CD14-positive monocyte (primary cell): ENCODE data around the gene MRPL10. TPM values are rescaled to one million over a fixed set of nuclear protein-coding genes. Genes with fewer than 3 reads are reported as not detected.

Experiments used
- DNase-seq, 3 donors: peaks; one replicate each; pipeline ENCODE4 v3.0.0-alpha.2; 2011 to 2022
- H2AFZ ChIP-seq: 2 replicates; pipeline ENCODE4 v1.6.0; 2012; ENCODE audit warnings: mild to moderate bottlenecking, low read depth, low read length, inconsistent platforms; ENCODE audit not compliant: insufficient read depth, poor library complexity, severe bottlenecking
- H3K27ac ChIP-seq, 2 donors: 1 replicate in 1 of 2; 2 replicates in 1 of 2; pipeline ENCODE4 v1.5.1; 2012 to 2013; ENCODE audit warnings: low read length in 2 of 2, control low read depth in 1 of 2, inconsistent platforms in 1 of 2, low read depth in 1 of 2, mild to moderate bottlenecking in 1 of 2
- H3K27me3 ChIP-seq, 2 donors: one replicate each; pipeline versions ENCODE4 v1.6.0 to v1.6.1; 2011 to 2013; ENCODE audit warnings: low read length in 2 of 2; ENCODE audit not compliant: control insufficient read depth in 2 of 2, insufficient read depth in 2 of 2
- H3K36me3 ChIP-seq, 2 donors: replicated peaks in 1 of 2; 1 replicate in 1 of 2; 2 replicates in 1 of 2; pipeline versions ENCODE4 v1.5.1 to v1.6.1; 2012 to 2013; ENCODE audit warnings: low read length in 2 of 2, control low read depth in 1 of 2, inconsistent platforms in 1 of 2, mild to moderate bottlenecking in 1 of 2; ENCODE audit not compliant: insufficient read depth in 2 of 2, control insufficient read depth in 1 of 2
- H3K4me1 ChIP-seq, 2 donors: 1 replicate in 1 of 2; 2 replicates in 1 of 2; pipeline versions ENCODE4 v1.5.1 to v1.6.1; 2012 to 2013; ENCODE audit warnings: low read length in 2 of 2, control low read depth in 1 of 2, inconsistent platforms in 1 of 2, mild to moderate bottlenecking in 1 of 2, moderate library complexity in 1 of 2; ENCODE audit not compliant: insufficient read depth in 2 of 2, control insufficient read depth in 1 of 2
- H3K4me2 ChIP-seq: replicated peaks from 2 replicates; pipeline ENCODE3; 2012; ENCODE audit warnings: low read length, moderate library complexity, mild to moderate bottlenecking; ENCODE audit not compliant: poor library complexity, severe bottlenecking; ENCODE audit errors: extremely low read depth
- H3K4me3 ChIP-seq, 3 experiments: fragments of 200-600 bp in 1 of 3; sonication (generic) in 1 of 3; replicated peaks in 1 of 3; 1 replicate in 2 of 3; 2 replicates in 1 of 3; pipeline ENCODE4 v1.5.1; 2011 to 2013; ENCODE audit warnings: low read length in 3 of 3, mild to moderate bottlenecking in 3 of 3, control low read depth in 2 of 3, low read depth in 2 of 3, inconsistent platforms in 1 of 3, moderate library complexity in 1 of 3
- H3K79me2 ChIP-seq: 2 replicates; pipeline ENCODE4 v1.6.0; 2012; ENCODE audit warnings: mild to moderate bottlenecking, control low read depth, inconsistent platforms, low read length, moderate library complexity; ENCODE audit not compliant: insufficient read depth
- H3K9ac ChIP-seq: 2 replicates; pipeline ENCODE4 v1.6.0; 2017; ENCODE audit warnings: low read length, mild to moderate bottlenecking; ENCODE audit not compliant: insufficient read depth, poor library complexity, severe bottlenecking
- H3K9me3 ChIP-seq, 2 donors: replicated peaks in 1 of 2; 1 replicate in 1 of 2; 2 replicates in 1 of 2; pipeline versions ENCODE4 v1.5.1 to v1.6.1; 2012 to 2013; ENCODE audit warnings: low read length in 2 of 2, control low read depth in 1 of 2; ENCODE audit not compliant: control insufficient read depth in 1 of 2, insufficient read depth in 1 of 2
- H4K20me1 ChIP-seq: 2 replicates; pipeline ENCODE4 v1.6.0; 2012; ENCODE audit warnings: mild to moderate bottlenecking, low read length, control low read depth, moderate library complexity; ENCODE audit not compliant: insufficient read depth
- H3K27ac Mint-ChIP-seq, 7 donors: one replicate each; pipeline ENCODE4 v1.8.0; 2020; ENCODE audit warnings: mild to moderate bottlenecking in 7 of 7, mixed read lengths in 7 of 7, moderate library complexity in 6 of 7, inconsistent platforms in 2 of 7
- H3K27me3 Mint-ChIP-seq, 3 donors: one replicate each; pipeline ENCODE4 v1.8.0; 2021 to 2022; ENCODE audit warnings: low read depth in 3 of 3, mild to moderate bottlenecking in 3 of 3, mixed read lengths in 3 of 3, moderate library complexity in 3 of 3, inconsistent platforms in 1 of 3
- H3K36me3 Mint-ChIP-seq, 2 donors: one replicate each; pipeline ENCODE4 v1.8.0; 2020; ENCODE audit warnings: mixed read lengths in 2 of 2, inconsistent platforms in 1 of 2, mild to moderate bottlenecking in 1 of 2
- H3K4me1 Mint-ChIP-seq: one replicate; pipeline ENCODE4 v1.8.0; 2020; ENCODE audit warnings: mild to moderate bottlenecking, mixed read lengths
- H3K4me3 Mint-ChIP-seq, 2 donors: one replicate each; pipeline ENCODE4 v1.8.0; 2020; ENCODE audit warnings: mild to moderate bottlenecking in 2 of 2, mixed read lengths in 2 of 2, moderate library complexity in 1 of 2
- H3K9me3 Mint-ChIP-seq, 7 donors: one replicate each; pipeline ENCODE4 v1.8.0; 2020 to 2022; ENCODE audit warnings: mixed read lengths in 7 of 7, mild to moderate bottlenecking in 6 of 7, moderate library complexity in 6 of 7, inconsistent platforms in 2 of 7
- CTCF ChIP-seq: fragments of 200-600 bp; IDR thresholded peaks from one replicate; pipeline ENCODE4 v1.8.0; 2022; ENCODE audit warnings: antibody characterized with exemption, mild to moderate bottlenecking
- WGBS: methylation state at CpG from one replicate; pipeline ENCODE4 v1.1.5; 2013; ENCODE audit warnings: missing lambda C conversion rate; ENCODE audit not compliant: insufficient coverage; 5-methylcytosine and 5-hydroxymethylcytosine counted together
- intact Hi-C, 2 donors: fragments of 100-400 bp; cut with micrococcal nuclease; formaldehyde crosslinking; loops; one replicate each; pipeline versions ENCODE4 v1.15.0 to v1.15.1; 2023
- polyA plus RNA-seq, 3 donors: library from polyadenylated mRNA; depleted of rRNA in 1 of 3; unstranded in 2 of 3; stranded (reverse) in 1 of 3; fragments of 300-500 nt in 2 of 3; fragments of >200 nt in 1 of 3; fragmentation: Illumina TruSeq in 2 of 3; gene quantifications; 1 replicate in 2 of 3; 2 replicates in 1 of 3; pipeline ENCODE4 v1.2.3, GENCODE V29; 2012 to 2021

The MRPL10 gene
- polyA plus RNA-seq, 3 donors: 28.5 to 32.7 (median 32.6) TPM

- no peak overlapping the region for H2AFZ ChIP-seq
- Mint-ChIP-seq H3K9me3 (no peaks in the 10 kb centered on the region), H3K36me3 (peaks cover 44 to 48% of the 10 kb centered on the region in 2 donors), H3K27me3 (peaks cover 3 to 11% (median 4%) of the 10 kb centered on the region in 3 donors), H3K4me1 (no peaks in the 10 kb centered on the region), H3K4me3 (no peak overlapping the region), H3K27ac (no peak overlapping the region)
- 76% methylated on average over 7 of the region's 16 CpGs for WGBS
- DNase-seq: no peak
- H3K27ac ChIP-seq: no peak overlapping the region
- no peak overlapping the region for H3K9ac ChIP-seq
- H3K79me2 ChIP-seq: no peaks in the 10 kb centered on the region
- no peaks in the 10 kb centered on the region for H3K27me3 ChIP-seq
- intact Hi-C loops: no loop called here
- H3K4me3 ChIP-seq: no peak overlapping the region
- H3K4me2 ChIP-seq: no peak overlapping the region
- no peak for TF ChIP-seq CTCF
- no peaks in the 10 kb centered on the region for H3K4me1 ChIP-seq
- peaks cover 40 to 45% of the 10 kb centered on the region in 2 donors for H3K36me3 ChIP-seq
- H4K20me1 ChIP-seq: no peaks in the 10 kb centered on the region
- no peaks in the 10 kb centered on the region for H3K9me3 ChIP-seq
Measured at GRCh38 chr17:47806026-47806912, 25.1 kb downstream of the MRPL10 start.

GRCh38 chr17:47804461-47804860 is 26.9 kb downstream of the MRPL10 start:
- intact Hi-C loops: no loop called here
- Mint-ChIP-seq H3K4me3 (no peak overlapping the region), H3K9me3 (no peaks in the 10 kb centered on the region), H3K4me1 (no peaks in the 10 kb centered on the region), H3K27me3 (peaks cover 4 to 14% (median 10%) of the 10 kb centered on the region in 3 donors), H3K27ac (no peak overlapping the region), H3K36me3 (peaks cover 27 to 31% of the 10 kb centered on the region in 2 donors)
- no peak overlapping the region for H3K4me3 ChIP-seq
- no peaks in the 10 kb centered on the region for H3K4me1 ChIP-seq
- peaks cover 25 to 28% of the 10 kb centered on the region in 2 donors for H3K36me3 ChIP-seq
- H3K27ac ChIP-seq: no peak overlapping the region
- H3K4me2 ChIP-seq: no peak overlapping the region
- WGBS: 83% methylated on average over 3 of the region's 3 CpGs
- no peaks in the 10 kb centered on the region for H3K27me3 ChIP-seq
- no peaks in the 10 kb centered on the region for H4K20me1 ChIP-seq
- no peak for TF ChIP-seq CTCF
- H2AFZ ChIP-seq: no peak overlapping the region
- peak in 1 of 3 donors; percentile 1 for DNase-seq
- no peaks in the 10 kb centered on the region for H3K79me2 ChIP-seq
- no peak overlapping the region for H3K9ac ChIP-seq
- H3K9me3 ChIP-seq: no peaks in the 10 kb centered on the region
